Activated effector memory CD4-positive, alpha-beta T cell treated with Interleukin-2 at 50 U/mL for 16 hours (primary cell): ENCODE data around the gene GPATCH4.
A peak's percentile ranks its signal among the peaks of the same experiment; 100 is the strongest.
"Not testable (repeated sequence)": the region's sequence is repeated elsewhere in the genome, so short reads cannot be mapped to it uniquely, and the experiment has no call there.

Experiments used
- DNase-seq: peaks from one replicate; pipeline ENCODE4 v3.0.0-alpha.2; 2020

GPATCH4 gene

GRCh38 chr1:156572663-156573018 lies 28.6 kb downstream of the GPATCH4 start:
- DNase-seq, result no peak

- DNase-seq, result peak; percentile 63
Observed at GRCh38 chr1:156571919-156572662, 29.2 kb downstream of the GPATCH4 start, which contains the start of gene IQGAP3. TSS of gene IQGAP3 (minus strand) at chr1:156572565. CDS start at chr1:156572529, 36 bp downstream.

GRCh38 chr1:156571261-156571852 lies 29.9 kb downstream of the GPATCH4 start:
- no peak for DNase-seq

GRCh38 chr1:156566436-156566835 lies 34.8 kb downstream of the GPATCH4 start:
- DNase-seq, result no peak

- no peak for DNase-seq
Observed at GRCh38 chr1:156565519-156565918, 35.8 kb downstream of the GPATCH4 start.

- DNase-seq, result no peak
Observed at GRCh38 chr1:156560585-156561163, 40.6 kb downstream of the GPATCH4 start.

GRCh38 chr1:156559797-156560385 lies 41.4 kb downstream of the GPATCH4 start:
- no peak for DNase-seq

- DNase-seq, result no peak
Observed at GRCh38 chr1:156559086-156559796, 42.0 kb downstream of the GPATCH4 start.

- no peak for DNase-seq
Observed at GRCh38 chr1:156556354-156556753, 44.9 kb downstream of the GPATCH4 start.

- DNase-seq, result no peak
Observed at GRCh38 chr1:156555715-156556114, 45.6 kb downstream of the GPATCH4 start.

- no peak for DNase-seq
Observed at GRCh38 chr1:156554971-156555370, 46.3 kb downstream of the GPATCH4 start.

- DNase-seq, result no peak
Observed at GRCh38 chr1:156553860-156554485, 47.3 kb downstream of the GPATCH4 start.

- not testable (repeated sequence) for DNase-seq
Observed at GRCh38 chr1:156552937-156553336, 48.3 kb downstream of the GPATCH4 start.

GRCh38 chr1:156552518-156552917 lies 48.8 kb downstream of the GPATCH4 start:
- no peak for DNase-seq

GRCh38 chr1:156551869-156552268 lies 49.4 kb downstream of the GPATCH4 start:
- no peak for DNase-seq

GRCh38 chr1:156551066-156551643 lies 50.1 kb downstream of the GPATCH4 start:
- DNase-seq, result no peak

GRCh38 chr1:156550346-156550745 lies 50.9 kb downstream of the GPATCH4 start:
- no peak for DNase-seq

GRCh38 chr1:156549831-156550230 lies 51.4 kb downstream of the GPATCH4 start:
- no peak for DNase-seq

- no peak for DNase-seq
Observed at GRCh38 chr1:156549390-156549789, 51.9 kb downstream of the GPATCH4 start.

GRCh38 chr1:156547982-156548381 lies 53.3 kb downstream of the GPATCH4 start:
- DNase-seq, result no peak

- no peak for DNase-seq
Observed at GRCh38 chr1:156547434-156547833, 53.8 kb downstream of the GPATCH4 start.

- DNase-seq, result no peak
Observed at GRCh38 chr1:156546267-156546666, 55.0 kb downstream of the GPATCH4 start.
